ENCODE results near the gene MYMK. TPM values are rescaled to one million over a fixed set of nuclear protein-coding genes. Genes with fewer than 3 reads are reported as not detected.

MYMK gene
- total and polyA plus RNA-seq, 2 of the 4 experiments (the other 2 are of a cell fraction): not detected

GRCh38 chr9:133465984-133466383 is 58.8 kb downstream of the MYMK start:
- H4K91ac ChIP-seq (ENCODE audit: insufficient read depth, low read depth, low read length): no peak overlapping the region
- H3K14ac ChIP-seq (replicated peaks; ENCODE audit: low read depth, low read length): no peak overlapping the region
- H2BK15ac ChIP-seq (ENCODE audit: low read depth, low read length): no peak overlapping the region
- in situ Hi-C loops (cut with MboI; ENCODE audit: low sequenced_read_pairs): no loop called here
- no peak overlapping the region for H3K4me2 ChIP-seq (ENCODE audit: low read depth, low read length)
- no peak overlapping the region for H2AK9ac ChIP-seq (replicated peaks; ENCODE audit: low read depth, low read length, poor library complexity)
- dilution Hi-C loops (cut with HindIII; ENCODE audit: low sequenced_read_pairs, unreplicated experiment): no loop called here
- no peak overlapping the region for H2BK20ac ChIP-seq (ENCODE audit: low read depth, low read length)
- H4K5ac ChIP-seq (ENCODE audit: low read depth, low read length): no peak overlapping the region
- no peaks in the 10 kb centered on the region for H4K20me1 ChIP-seq (ENCODE audit: insufficient read depth, low read length)
- H2AK5ac ChIP-seq (ENCODE audit: low read depth, low read length): no peak overlapping the region
- no peak overlapping the region for H2AFZ ChIP-seq (replicated peaks; ENCODE audit: low read length, poor library complexity)
- peaks cover 1% of the 10 kb centered on the region; the same call in 1 of the 2 replicates for H3K4me1 ChIP-seq (ENCODE audit: control insufficient read depth, insufficient read depth, low read length)
- no peak overlapping the region for H2BK5ac ChIP-seq (ENCODE audit: low read depth, low read length, poor library complexity, severe bottlenecking)
- WGBS, 2 experiments (ENCODE audit: extremely low coverage in 2 of 2, insufficient read length in 1 of 2): no CpG with 5 or more reads among the region's 6 CpGs
- no peak overlapping the region for H3K4me3 ChIP-seq (ENCODE audit: insufficient read depth, low read depth, low read length)
- H3K27ac ChIP-seq (ENCODE audit: insufficient read depth, low read length): no peak overlapping the region
- H3K9ac ChIP-seq (ENCODE audit: low read depth, low read length): no peak overlapping the region
- ATAC-seq (ENCODE audit: low read depth): no peak
- no peak overlapping the region for H3K23ac ChIP-seq (ENCODE audit: low read depth, low read length)
- H3K9me1 ChIP-seq (ENCODE audit: insufficient read depth, low read length): 0 out of 2 replicates have a peak, but pooled peaks cover 4% of the 10 kb centered on the region
- no peak for DNase-seq
- no peak overlapping the region for H3K18ac ChIP-seq (ENCODE audit: low read depth, low read length)
- H3K4ac ChIP-seq (ENCODE audit: low read depth, low read length): no peak overlapping the region
- H2BK120ac ChIP-seq (ENCODE audit: low read depth, low read length): no peak overlapping the region
- ChIA-PET POLR2A (ENCODE audit: unreplicated experiment) (no interaction called here), CTCF (no interaction called here)
- intact Hi-C loops (cut with micrococcal nuclease): no loop called here
- TF ChIP-seq MAFK (IDR thresholded peaks at IDR 0.05; ENCODE audit: low read depth, low read length) (no peak), CHD1 (IDR thresholded peaks at IDR 0.05; ENCODE audit: low read depth, low read length) (no peak)
- peaks cover 7% of the 10 kb centered on the region for H3K36me3 ChIP-seq (ENCODE audit: control insufficient read depth, insufficient read depth, low read length)
- no peaks in the 10 kb centered on the region for H3K9me3 ChIP-seq (ENCODE audit: control insufficient read depth, insufficient read depth, low read length)
- no peak overlapping the region for H3K56ac ChIP-seq (ENCODE audit: extremely low read depth, insufficient read depth, low read length)
- no peaks in the 10 kb centered on the region for H3K27me3 ChIP-seq (ENCODE audit: control insufficient read depth, insufficient read depth, low read length)
- no peaks in the 10 kb centered on the region; a peak in 1 of 4 replicates for H3K79me1 ChIP-seq (ENCODE audit: low read depth in 1 of 2, low read length in 2 of 2)
- BruUV-seq (replicated peaks): no TSS peak
- no peak overlapping the region for H4K8ac ChIP-seq (ENCODE audit: low read depth in 2 of 2, low read length in 2 of 2)
